HG02840 (cell line): ENCODE measurements around the gene ZNRF3.

Source experiments
- ATAC-seq: cut with Tn5 transposase; IDR thresholded peaks from one replicate; pipeline ENCODE4 v1.9.1; 2021; ENCODE audit warnings: mild to moderate bottlenecking, moderate library complexity, moderate number of reproducible peaks; ENCODE audit not compliant: unreplicated experiment, low FRiP score

Gene ZNRF3

GRCh38 chr22:28978863-28979796, 95.8 kb downstream of the ZNRF3 start:
- ATAC-seq = no peak

GRCh38 chr22:28980326-28980725, 97.0 kb downstream of the ZNRF3 start:
- no peak for ATAC-seq

- ATAC-seq = no peak
Measured at GRCh38 chr22:28981818-28982499, 98.6 kb downstream of the ZNRF3 start.

- ATAC-seq = no peak
Measured at GRCh38 chr22:28983190-28983589, 99.8 kb downstream of the ZNRF3 start.

- ATAC-seq = no peak
Measured at GRCh38 chr22:28983788-28984441, 100.5 kb downstream of the ZNRF3 start.

GRCh38 chr22:28984482-28985158, 101.2 kb downstream of the ZNRF3 start:
- ATAC-seq = no peak

GRCh38 chr22:28985581-28986290, 102.4 kb downstream of the ZNRF3 start:
- no peak for ATAC-seq

- ATAC-seq = no peak
Measured at GRCh38 chr22:28986366-28986765, 103.0 kb downstream of the ZNRF3 start.

GRCh38 chr22:28988457-28988856, 105.1 kb downstream of the ZNRF3 start:
- no peak for ATAC-seq

- ATAC-seq = no peak
Measured at GRCh38 chr22:28989035-28989464, 105.7 kb downstream of the ZNRF3 start.

- ATAC-seq = no peak
Measured at GRCh38 chr22:28989484-28989883, 106.1 kb downstream of the ZNRF3 start.

- ATAC-seq = no peak
Measured at GRCh38 chr22:28989912-28990311, 106.5 kb downstream of the ZNRF3 start.

GRCh38 chr22:28992565-28993356, 109.4 kb downstream of the ZNRF3 start:
- no peak for ATAC-seq

GRCh38 chr22:28994522-28994921, 111.2 kb downstream of the ZNRF3 start:
- ATAC-seq = no peak

GRCh38 chr22:28995551-28995950, 112.2 kb downstream of the ZNRF3 start:
- ATAC-seq = no peak

GRCh38 chr22:28997342-28997741, 114.0 kb downstream of the ZNRF3 start:
- ATAC-seq = no peak

- ATAC-seq = no peak
Measured at GRCh38 chr22:28998681-28999080, 115.3 kb downstream of the ZNRF3 start.

- ATAC-seq = no peak
Measured at GRCh38 chr22:28999510-28999909, 116.1 kb downstream of the ZNRF3 start.

- no peak for ATAC-seq
Measured at GRCh38 chr22:28999919-29000556, 116.7 kb downstream of the ZNRF3 start.
